Ishikawa (cell line): Measurements from ENCODE around the gene PPM1L.

ENCODE experiments used
- CEBPB ChIP-seq: IDR thresholded peaks from 2 replicates; pipeline ENCODE4 v1.6.1; 2012
- CREB1 ChIP-seq: IDR thresholded peaks from 2 replicates; pipeline ENCODE4 v1.6.1; 2012; ENCODE audit warnings: low read depth
- EGR1 ChIP-seq: IDR thresholded peaks from 2 replicates; pipeline ENCODE4 v1.6.1; 2012
- EP300 ChIP-seq: IDR thresholded peaks from 2 replicates; pipeline ENCODE4 v1.6.1; 2012; ENCODE audit warnings: borderline replicate concordance
- FOXM1 ChIP-seq: IDR thresholded peaks from 2 replicates; pipeline ENCODE4 v1.6.1; 2012; ENCODE audit warnings: low read depth, borderline replicate concordance
- MAX ChIP-seq: IDR thresholded peaks from 2 replicates; pipeline ENCODE4 v1.6.1; 2012
- NFIC ChIP-seq: IDR thresholded peaks from 2 replicates; pipeline ENCODE4 v1.6.1; 2012
- RAD21 ChIP-seq: IDR thresholded peaks from 2 replicates; pipeline ENCODE4 v1.6.1; 2012; ENCODE audit warnings: low read depth
- REST ChIP-seq: IDR thresholded peaks from 2 replicates; pipeline ENCODE4 v1.6.1; 2012; ENCODE audit warnings: low read depth, mild to moderate bottlenecking
- TAF1 ChIP-seq: IDR thresholded peaks from 2 replicates; pipeline ENCODE4 v1.6.1; 2012; ENCODE audit warnings: low read depth, mild to moderate bottlenecking
- TCF12 ChIP-seq: IDR thresholded peaks from 2 replicates; pipeline ENCODE4 v1.6.1; 2012; ENCODE audit warnings: low read depth
- TEAD4 ChIP-seq: IDR thresholded peaks from 2 replicates; pipeline ENCODE4 v1.6.1; 2012
- USF1 ChIP-seq: IDR thresholded peaks from 2 replicates; pipeline ENCODE4 v1.6.1; 2012
- YY1 ChIP-seq: IDR thresholded peaks from 2 replicates; pipeline ENCODE4 v1.6.1; 2012; ENCODE audit warnings: low read depth
- ZBTB7A ChIP-seq: IDR thresholded peaks from 2 replicates; pipeline ENCODE4 v1.6.1; 2012; ENCODE audit warnings: low read depth

PPM1L gene

GRCh38 chr3:161067335-161067734, 311.3 kb downstream of the PPM1L start:
- TF ChIP-seq ZBTB7A = no peak
- TF ChIP-seq NFIC = no peak
- no peak for TF ChIP-seq USF1
- no peak for TF ChIP-seq REST
- TF ChIP-seq TAF1 = no peak
- TF ChIP-seq CREB1 = no peak
- TF ChIP-seq EP300 = no peak
- no peak for TF ChIP-seq CEBPB
- TF ChIP-seq MAX = no peak
- TF ChIP-seq FOXM1 = no peak
- no peak for TF ChIP-seq TCF12
- TF ChIP-seq YY1 = no peak
- TF ChIP-seq RAD21 = no peak
- no peak for TF ChIP-seq EGR1
- TF ChIP-seq TEAD4 = no peak

- no peak for TF ChIP-seq NFIC
- no peak for TF ChIP-seq USF1
- no peak for TF ChIP-seq YY1
- no peak for TF ChIP-seq TEAD4
- no peak for TF ChIP-seq CREB1
- TF ChIP-seq CEBPB = no peak
- TF ChIP-seq REST = no peak
- TF ChIP-seq EGR1 = no peak
Measured at GRCh38 chr3:161069511-161070251, 313.6 kb downstream of the PPM1L start.

GRCh38 chr3:161070252-161070930, 314.4 kb downstream of the PPM1L start:
- TF ChIP-seq EGR1 = no peak
- no peak for TF ChIP-seq EP300
- TF ChIP-seq FOXM1 = no peak
- no peak for TF ChIP-seq NFIC
- TF ChIP-seq ZBTB7A = no peak
- no peak for TF ChIP-seq CEBPB
- TF ChIP-seq REST = no peak
- no peak for TF ChIP-seq TEAD4
- no peak for TF ChIP-seq TAF1
- TF ChIP-seq YY1 = no peak
- TF ChIP-seq TCF12 = no peak
- TF ChIP-seq MAX = no peak
- no peak for TF ChIP-seq USF1
- TF ChIP-seq RAD21 = no peak
- no peak for TF ChIP-seq CREB1
